ENCODE data around the gene DOCK1.

DOCK1 gene

GRCh38 chr10:127150136-127150535 lies 244.9 kb downstream of the DOCK1 start:
- no peak overlapping the region for H2BK120ac ChIP-seq (ENCODE audit: insufficient read depth, low read length, poor library complexity)
- no peak overlapping the region for H3K4me2 ChIP-seq (ENCODE audit: low read length)
- H4K12ac ChIP-seq (ENCODE audit: low read depth, low read length), result no peak overlapping the region
- H2BK5ac ChIP-seq (ENCODE audit: low read depth, low read length, poor library complexity), result no peak overlapping the region
- H3K4me1 ChIP-seq (ENCODE audit: control insufficient read depth in 1 of 2, insufficient read depth in 2 of 2, low read length in 2 of 2), result peaks cover under 1 to 7% of the 10 kb centered on the region in 2 experiments
- no CpG with 5 or more reads among the region's 5 CpGs for WGBS (ENCODE audit: extremely low coverage, insufficient coverage, insufficient read length)
- H3K79me1 ChIP-seq (ENCODE audit: low read length), result no peaks in the 10 kb centered on the region
- no peaks in the 10 kb centered on the region for H3K27me3 ChIP-seq (ENCODE audit: insufficient read depth, low read length)
- H4K8ac ChIP-seq (ENCODE audit: low read depth, low read length), result no peak overlapping the region
- H3K9me3 ChIP-seq (ENCODE audit: insufficient read depth, low read depth, low read length), result no peaks in the 10 kb centered on the region
- H4K91ac ChIP-seq (ENCODE audit: low read depth, low read length), result no peak overlapping the region
- DNase-seq, result no peak
- H3K4me3 ChIP-seq (ENCODE audit: low read depth, low read length), result no peak overlapping the region
- H3K27ac ChIP-seq (ENCODE audit: low read depth, low read length), result no peak overlapping the region
- H3K4ac ChIP-seq (ENCODE audit: low read depth, low read length), result no peak overlapping the region
- no peak overlapping the region for H3K23ac ChIP-seq (ENCODE audit: low read length)
- H3K79me2 ChIP-seq (ENCODE audit: control insufficient read depth, insufficient read depth, low read length, poor library complexity), result no peaks in the 10 kb centered on the region
- H2BK12ac ChIP-seq (ENCODE audit: low read length), result no peak overlapping the region
- H3K9ac ChIP-seq (ENCODE audit: low read length), result no peak overlapping the region
- H3K36me3 ChIP-seq (ENCODE audit: control insufficient read depth in 1 of 2, insufficient read depth in 2 of 2, low read length in 2 of 2), result peaks cover 2% of the 10 kb centered on the region in 2 experiments
- no peak overlapping the region for H3K18ac ChIP-seq (ENCODE audit: low read length)
- no peak overlapping the region for H2AFZ ChIP-seq (ENCODE audit: insufficient read depth, low read length, poor library complexity)
- H3K14ac ChIP-seq (ENCODE audit: low read length), result no peak overlapping the region
- no peak overlapping the region for H2AK5ac ChIP-seq (ENCODE audit: low read length)

- Histone ChIP-seq H3K79me1 (ENCODE audit: low read length) (no peaks in the 10 kb centered on the region), H3K4me2 (ENCODE audit: low read length) (no peak overlapping the region), H3K14ac (ENCODE audit: low read length) (no peak overlapping the region), H4K12ac (ENCODE audit: low read depth, low read length) (no peak overlapping the region), H4K91ac (ENCODE audit: low read depth, low read length) (no peak overlapping the region), H3K9me3 (ENCODE audit: insufficient read depth, low read depth, low read length) (no peaks in the 10 kb centered on the region), H3K79me2 (ENCODE audit: control insufficient read depth, insufficient read depth, low read length, poor library complexity) (no peaks in the 10 kb centered on the region), H3K4me3 (ENCODE audit: low read depth, low read length) (no peak overlapping the region), H2AK5ac (ENCODE audit: low read length) (no peak overlapping the region), H3K27ac (ENCODE audit: low read depth, low read length) (no peak overlapping the region), H3K4me1 (ENCODE audit: control insufficient read depth in 1 of 2, insufficient read depth in 2 of 2, low read length in 2 of 2) (peaks cover 0 to 7% of the 10 kb centered on the region in 2 experiments), H3K27me3 (ENCODE audit: insufficient read depth, low read length) (no peaks in the 10 kb centered on the region), H3K4ac (ENCODE audit: low read depth, low read length) (no peak overlapping the region), H2BK12ac (ENCODE audit: low read length) (no peak overlapping the region), H3K23ac (ENCODE audit: low read length) (no peak overlapping the region), H3K18ac (ENCODE audit: low read length) (no peak overlapping the region), H2AFZ (ENCODE audit: insufficient read depth, low read length, poor library complexity) (no peak overlapping the region), H2BK5ac (ENCODE audit: low read depth, low read length, poor library complexity) (no peak overlapping the region), H3K9ac (ENCODE audit: low read length) (no peak overlapping the region), H3K36me3 (ENCODE audit: control insufficient read depth in 1 of 2, insufficient read depth in 2 of 2, low read length in 2 of 2) (no peaks in the 10 kb centered on the region), H4K8ac (ENCODE audit: low read depth, low read length) (no peak overlapping the region), H2BK120ac (ENCODE audit: insufficient read depth, low read length, poor library complexity) (no peak overlapping the region)
- no CpG with 5 or more reads among the region's 10 CpGs for WGBS (ENCODE audit: extremely low coverage, insufficient coverage, insufficient read length)
- DNase-seq, result no peak
Observed at GRCh38 chr10:127151541-127151940, 246.3 kb downstream of the DOCK1 start.

GRCh38 chr10:127151981-127152699 lies 246.9 kb downstream of the DOCK1 start:
- H4K12ac ChIP-seq (ENCODE audit: low read depth, low read length), result no peak overlapping the region
- no peak overlapping the region for H2BK120ac ChIP-seq (ENCODE audit: insufficient read depth, low read length, poor library complexity)
- H3K9ac ChIP-seq (ENCODE audit: low read length), result no peak overlapping the region
- no peak overlapping the region for H2AK5ac ChIP-seq (ENCODE audit: low read length)
- H3K27me3 ChIP-seq (ENCODE audit: insufficient read depth, low read length), result no peaks in the 10 kb centered on the region
- no peak overlapping the region for H2BK12ac ChIP-seq (ENCODE audit: low read length)
- H3K14ac ChIP-seq (ENCODE audit: low read length), result no peak overlapping the region
- H3K27ac ChIP-seq (ENCODE audit: low read depth, low read length), result no peak overlapping the region
- no peaks in the 10 kb centered on the region for H3K36me3 ChIP-seq (ENCODE audit: control insufficient read depth in 1 of 2, insufficient read depth in 2 of 2, low read length in 2 of 2)
- no peak for DNase-seq
- no peaks in the 10 kb centered on the region for H3K9me3 ChIP-seq (ENCODE audit: insufficient read depth, low read depth, low read length)
- no peak overlapping the region for H3K4ac ChIP-seq (ENCODE audit: low read depth, low read length)
- peaks cover 0 to 7% of the 10 kb centered on the region in 2 experiments for H3K4me1 ChIP-seq (ENCODE audit: control insufficient read depth in 1 of 2, insufficient read depth in 2 of 2, low read length in 2 of 2)
- H4K91ac ChIP-seq (ENCODE audit: low read depth, low read length), result no peak overlapping the region
- H4K8ac ChIP-seq (ENCODE audit: low read depth, low read length), result no peak overlapping the region
- H2AFZ ChIP-seq (ENCODE audit: insufficient read depth, low read length, poor library complexity), result no peak overlapping the region
- no peak overlapping the region for H3K23ac ChIP-seq (ENCODE audit: low read length)
- no peaks in the 10 kb centered on the region for H3K79me1 ChIP-seq (ENCODE audit: low read length)
- H3K4me3 ChIP-seq (ENCODE audit: low read depth, low read length), result no peak overlapping the region
- no peak overlapping the region for H3K4me2 ChIP-seq (ENCODE audit: low read length)
- no peaks in the 10 kb centered on the region for H3K79me2 ChIP-seq (ENCODE audit: control insufficient read depth, insufficient read depth, low read length, poor library complexity)
- H2BK5ac ChIP-seq (ENCODE audit: low read depth, low read length, poor library complexity), result no peak overlapping the region
- WGBS (ENCODE audit: extremely low coverage, insufficient coverage, insufficient read length), result no CpG with 5 or more reads among the region's 9 CpGs
- H3K18ac ChIP-seq (ENCODE audit: low read length), result no peak overlapping the region

- no peak overlapping the region for H3K27ac ChIP-seq (ENCODE audit: low read depth, low read length)
- H2AFZ ChIP-seq (ENCODE audit: insufficient read depth, low read length, poor library complexity), result no peak overlapping the region
- H2AK5ac ChIP-seq (ENCODE audit: low read length), result no peak overlapping the region
- no peak overlapping the region for H3K23ac ChIP-seq (ENCODE audit: low read length)
- H3K9me3 ChIP-seq (ENCODE audit: insufficient read depth, low read depth, low read length), result no peaks in the 10 kb centered on the region
- no peak for DNase-seq
- H3K9ac ChIP-seq (ENCODE audit: low read length), result no peak overlapping the region
- no peak overlapping the region for H2BK12ac ChIP-seq (ENCODE audit: low read length)
- no CpG with 5 or more reads among the region's 4 CpGs for WGBS (ENCODE audit: extremely low coverage, insufficient coverage, insufficient read length)
- no peak overlapping the region for H2BK120ac ChIP-seq (ENCODE audit: insufficient read depth, low read length, poor library complexity)
- H2BK5ac ChIP-seq (ENCODE audit: low read depth, low read length, poor library complexity), result no peak overlapping the region
- H3K4ac ChIP-seq (ENCODE audit: low read depth, low read length), result no peak overlapping the region
- H4K91ac ChIP-seq (ENCODE audit: low read depth, low read length), result no peak overlapping the region
- H3K14ac ChIP-seq (ENCODE audit: low read length), result no peak overlapping the region
- no peak overlapping the region for H4K12ac ChIP-seq (ENCODE audit: low read depth, low read length)
- no peak overlapping the region for H4K8ac ChIP-seq (ENCODE audit: low read depth, low read length)
- H3K4me1 ChIP-seq (ENCODE audit: control insufficient read depth in 1 of 2, insufficient read depth in 2 of 2, low read length in 2 of 2), result peaks cover 0 to 5% of the 10 kb centered on the region in 2 experiments
- H3K79me2 ChIP-seq (ENCODE audit: control insufficient read depth, insufficient read depth, low read length, poor library complexity), result no peaks in the 10 kb centered on the region
- no peak overlapping the region for H3K4me3 ChIP-seq (ENCODE audit: low read depth, low read length)
- no peak overlapping the region for H3K18ac ChIP-seq (ENCODE audit: low read length)
- no peaks in the 10 kb centered on the region for H3K27me3 ChIP-seq (ENCODE audit: insufficient read depth, low read length)
- H3K36me3 ChIP-seq (ENCODE audit: control insufficient read depth in 1 of 2, insufficient read depth in 2 of 2, low read length in 2 of 2), result no peaks in the 10 kb centered on the region
- H3K4me2 ChIP-seq (ENCODE audit: low read length), result no peak overlapping the region
- H3K79me1 ChIP-seq (ENCODE audit: low read length), result no peaks in the 10 kb centered on the region
Observed at GRCh38 chr10:127153181-127153580, 248.0 kb downstream of the DOCK1 start.

All from trophoblast cell (in vitro differentiated cells and primary cell).